K562 (cell line): ENCODE results near the gene PDE9A.

Experiments used
- CCAR2 ChIP-seq: fragments of 200-400 bp; formaldehyde crosslinking; IDR thresholded peaks from 2 replicates; pipeline ENCODE4 v1.6.1; 2017; ENCODE audit warnings: mild to moderate bottlenecking, low read depth, low read length
- CTCF ChIP-seq, 3 experiments: IDR thresholded peaks in 2 of 3; conservative IDR thresholded peaks in 1 of 3; 2 replicates each; pipeline ENCODE4 v1.5.1; 2011 to 2012; ENCODE audit warnings: low read length in 3 of 3, mild to moderate bottlenecking in 3 of 3, control low read depth in 2 of 3, improper control_type of control experiment in 1 of 3, inconsistent platforms in 1 of 3, low read depth in 1 of 3, mixed read lengths in 1 of 3, moderate library complexity in 1 of 3; ENCODE audit not compliant: insufficient read depth in 2 of 3
- MEF2A ChIP-seq: IDR thresholded peaks from 2 replicates; pipeline ENCODE4 v1.6.1; 2011; ENCODE audit warnings: low read depth, mild to moderate bottlenecking, low read length, moderate library complexity; ENCODE audit not compliant: control insufficient read depth
- NCOA1 ChIP-seq: fragments of 450-650 bp; IDR thresholded peaks from 2 replicates; pipeline ENCODE4 v1.6.1; 2016; ENCODE audit warnings: low read depth
- PHF8 ChIP-seq: fragments of 200-600 bp; sonication (generic); IDR thresholded peaks from 2 replicates; pipeline ENCODE4 v1.6.1; 2012; ENCODE audit warnings: mixed run types, mild to moderate bottlenecking, inconsistent platforms, low read length, moderate library complexity, borderline replicate concordance
- SMAD3 ChIP-seq: fragments of 450-650 bp; formaldehyde crosslinking; conservative IDR thresholded peaks from 2 replicates; pipeline ENCODE4 v1.4.0; 2020; ENCODE audit warnings: mild to moderate bottlenecking

- TF ChIP-seq NCOA1: no peak
- no peak for TF ChIP-seq SMAD3
- no peak for TF ChIP-seq MEF2A
- TF ChIP-seq CTCF (IDR thresholded peaks at IDR 0.05 in 2 of 3, conservative IDR thresholded peaks at IDR 0.05 in 1 of 3; ENCODE audit: insufficient read depth in 2 of 3, low read depth in 1 of 3, low read length in 3 of 3): no peak
- no peak for TF ChIP-seq PHF8
- TF ChIP-seq CCAR2: no peak
These were observed 133.5 kb downstream of the PDE9A start for GRCh38 chr21:42786884-42787283.
